ENCODE results near the gene TNFRSF1A. TPM values are rescaled to one million over a fixed set of nuclear protein-coding genes. Genes with fewer than 3 reads are reported as not detected.
A peak's percentile ranks its signal among the peaks of the same experiment; 100 is the strongest.

The TNFRSF1A gene
- total and polyA plus RNA-seq, 12 donors = 29.4 to 100 (median 39.2) TPM

GRCh38 chr12:6310771-6311610 lies 30.9 kb downstream of the TNFRSF1A start:
- no peaks in the 10 kb centered on the region for H3K36me3 ChIP-seq
- DNase-seq (no peak), ATAC-seq (no peak)
- H3K4me3 ChIP-seq = peak overlapping the region in 8 of 10 donors; percentile 12 to 24 (median 20)
- H3K9me3 ChIP-seq = no peaks in the 10 kb centered on the region
- H3K27me3 ChIP-seq = peaks cover 8 to 27% (median 21%) of the 10 kb centered on the region in 7 donors
- intact Hi-C loops (cut with DNase I) = no loop called here
- peaks cover 0 to 30% (median 5%) of the 10 kb centered on the region in 9 donors for H3K4me1 ChIP-seq
- no peak overlapping the region for H3K27ac ChIP-seq
- 29 to 32% methylated on average over 40 to 43 of the region's 43 CpGs for WGBS, 2 donors
- no peak for TF ChIP-seq CTCF (IDR thresholded peaks at IDR 0.05)

GRCh38 chr12:6307529-6307928 lies 34.3 kb downstream of the TNFRSF1A start:
- ATAC-seq (peak in 6 of 8 donors; percentile 13 to 45 (median 38)), DNase-seq (no peak)
- intact Hi-C loops (cut with DNase I) = no loop called here
- H3K4me3 ChIP-seq = no peak overlapping the region
- peaks cover 8 to 30% (median 21%) of the 10 kb centered on the region in 7 donors for H3K27me3 ChIP-seq
- H3K36me3 ChIP-seq = no peaks in the 10 kb centered on the region
- H3K9me3 ChIP-seq = no peaks in the 10 kb centered on the region
- H3K4me1 ChIP-seq = peaks cover 0 to 30% (median 5%) of the 10 kb centered on the region in 9 donors
- H3K27ac ChIP-seq = peak overlapping the region in 2 of 10 donors; percentile 11 to 76
- no peak for TF ChIP-seq CTCF (IDR thresholded peaks at IDR 0.05)
- WGBS, 2 donors = 71 to 82% methylated on average over 5 of the region's 5 CpGs

GRCh38 chr12:6306599-6307220 lies 35.2 kb downstream of the TNFRSF1A start:
- Histone ChIP-seq H3K9me3 (no peaks in the 10 kb centered on the region), H3K4me3 (no peak overlapping the region), H3K27ac (peak overlapping the region in 2 of 10 donors; percentile 11 to 76), H3K36me3 (no peaks in the 10 kb centered on the region), H3K4me1 (peaks cover 0 to 30% (median 5%) of the 10 kb centered on the region in 9 donors), H3K27me3 (peaks cover 8 to 34% (median 21%) of the 10 kb centered on the region in 7 donors)
- intact Hi-C loops (cut with DNase I) = no loop called here
- ATAC-seq (no peak), DNase-seq (no peak)
- TF ChIP-seq CTCF (IDR thresholded peaks at IDR 0.05) = no peak
- 94 to 95% methylated on average over 11 of the region's 11 CpGs for WGBS, 2 donors

GRCh38 chr12:6306151-6306550 lies 35.7 kb downstream of the TNFRSF1A start:
- DNase-seq = no peak
- H3K27me3 ChIP-seq = peaks cover 8 to 32% (median 19%) of the 10 kb centered on the region in 7 donors
- no peak overlapping the region for H3K4me3 ChIP-seq
- 84 to 88% methylated on average over 6 of the region's 6 CpGs for WGBS, 2 donors
- H3K9me3 ChIP-seq = no peaks in the 10 kb centered on the region
- no peak for ATAC-seq
- H3K36me3 ChIP-seq = no peaks in the 10 kb centered on the region
- intact Hi-C loops (cut with DNase I) = no loop called here
- H3K4me1 ChIP-seq = peaks cover 0 to 29% (median 5%) of the 10 kb centered on the region in 9 donors
- TF ChIP-seq CTCF (IDR thresholded peaks at IDR 0.05) = no peak
- no peak overlapping the region for H3K27ac ChIP-seq

All from heart right ventricle (tissue), 16 donors.